ENCODE measurements around the gene ENTREP3.
A peak's percentile ranks its signal among the peaks of the same experiment; 100 is the strongest.

DNA sequence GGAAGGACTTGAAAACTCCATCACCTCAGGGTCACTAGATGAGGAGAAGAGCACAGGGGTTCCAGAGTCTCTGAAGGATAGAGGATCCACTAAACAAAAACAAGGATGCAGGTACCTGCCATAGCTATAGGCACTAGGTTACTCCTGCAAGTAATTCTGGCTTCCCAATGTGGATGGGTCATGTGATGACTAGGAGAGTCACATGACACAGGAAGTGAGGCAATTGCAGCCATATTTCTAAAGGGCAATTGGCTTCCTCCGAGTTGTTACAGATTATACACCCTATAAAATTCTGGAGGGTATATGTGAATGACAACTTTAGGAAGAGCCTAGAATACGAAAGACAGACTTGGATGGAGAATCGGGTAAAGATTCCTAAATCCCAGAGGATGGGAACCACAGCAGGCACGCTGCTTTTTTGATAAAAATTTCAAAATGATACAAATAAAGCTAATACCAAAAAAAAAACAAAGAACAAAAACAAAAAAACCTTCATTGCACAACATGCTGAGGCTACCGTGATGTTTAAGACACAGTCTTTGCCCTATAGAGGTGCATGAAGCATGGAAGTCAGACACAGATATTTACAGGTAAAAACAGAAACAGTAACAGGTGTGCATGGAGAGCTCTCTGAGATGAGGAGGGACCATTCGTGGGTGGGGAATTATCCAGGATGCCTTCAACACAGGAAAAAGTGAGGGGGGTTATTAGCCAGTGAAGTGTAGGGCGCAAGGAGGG, 36.3 kb downstream of the ENTREP3 start:
- TF ChIP-seq POLR2AphosphoS5 (IDR thresholded peaks at IDR 0.05; ENCODE audit: insufficient read depth, low read depth, low read length) (no peak), EZH2 (IDR thresholded peaks at IDR 0.05; ENCODE audit: borderline replicate concordance, low read depth, low read length, severe bottlenecking) (no peak), FOS (IDR thresholded peaks at IDR 0.05; ENCODE audit: borderline replicate concordance, insufficient read depth, low read length) (no peak)
- TF ChIP-seq, protein P1, sequence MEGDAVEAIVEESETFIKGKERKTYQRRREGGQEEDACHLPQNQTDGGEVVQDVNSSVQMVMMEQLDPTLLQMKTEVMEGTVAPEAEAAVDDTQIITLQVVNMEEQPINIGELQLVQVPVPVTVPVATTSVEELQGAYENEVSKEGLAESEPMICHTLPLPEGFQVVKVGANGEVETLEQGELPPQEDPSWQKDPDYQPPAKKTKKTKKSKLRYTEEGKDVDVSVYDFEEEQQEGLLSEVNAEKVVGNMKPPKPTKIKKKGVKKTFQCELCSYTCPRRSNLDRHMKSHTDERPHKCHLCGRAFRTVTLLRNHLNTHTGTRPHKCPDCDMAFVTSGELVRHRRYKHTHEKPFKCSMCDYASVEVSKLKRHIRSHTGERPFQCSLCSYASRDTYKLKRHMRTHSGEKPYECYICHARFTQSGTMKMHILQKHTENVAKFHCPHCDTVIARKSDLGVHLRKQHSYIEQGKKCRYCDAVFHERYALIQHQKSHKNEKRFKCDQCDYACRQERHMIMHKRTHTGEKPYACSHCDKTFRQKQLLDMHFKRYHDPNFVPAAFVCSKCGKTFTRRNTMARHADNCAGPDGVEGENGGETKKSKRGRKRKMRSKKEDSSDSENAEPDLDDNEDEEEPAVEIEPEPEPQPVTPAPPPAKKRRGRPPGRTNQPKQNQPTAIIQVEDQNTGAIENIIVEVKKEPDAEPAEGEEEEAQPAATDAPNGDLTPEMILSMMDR (IDR thresholded peaks at IDR 0.05; ENCODE audit: extremely low read depth in 1 of 2, insufficient read depth in 1 of 2, low read depth in 1 of 2, low read length in 2 of 2) = no peak
- TF ChIP-seq, protein P2, sequence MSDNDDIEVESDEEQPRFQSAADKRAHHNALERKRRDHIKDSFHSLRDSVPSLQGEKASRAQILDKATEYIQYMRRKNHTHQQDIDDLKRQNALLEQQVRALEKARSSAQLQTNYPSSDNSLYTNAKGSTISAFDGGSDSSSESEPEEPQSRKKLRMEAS (IDR thresholded peaks at IDR 0.05; ENCODE audit: insufficient read depth, insufficient read length) = peak; percentile 69

Measured in endothelial cell of umbilical vein (primary cell).